Ovary (tissue), 3 donors: ENCODE measurements around the gene OR52K1.

Source experiments
- CTCF ChIP-seq, 3 donors: fragments of 450-650 bp in 2 of 3; fragments of 200-600 bp in 1 of 3; IDR thresholded peaks; one replicate each; pipeline versions ENCODE4 v1.5.1 to v1.8.0; 2016 to 2022; ENCODE audit warnings: antibody characterized with exemption in 3 of 3, mild to moderate bottlenecking in 1 of 3
- POLR2A ChIP-seq: fragments of 450-650 bp; IDR thresholded peaks from one replicate; pipeline ENCODE4 v1.6.1; 2017; ENCODE audit warnings: antibody characterized with exemption, mild to moderate bottlenecking, moderate library complexity
- donor health status: DM: no; HTN: no; CAD: no.

DNA sequence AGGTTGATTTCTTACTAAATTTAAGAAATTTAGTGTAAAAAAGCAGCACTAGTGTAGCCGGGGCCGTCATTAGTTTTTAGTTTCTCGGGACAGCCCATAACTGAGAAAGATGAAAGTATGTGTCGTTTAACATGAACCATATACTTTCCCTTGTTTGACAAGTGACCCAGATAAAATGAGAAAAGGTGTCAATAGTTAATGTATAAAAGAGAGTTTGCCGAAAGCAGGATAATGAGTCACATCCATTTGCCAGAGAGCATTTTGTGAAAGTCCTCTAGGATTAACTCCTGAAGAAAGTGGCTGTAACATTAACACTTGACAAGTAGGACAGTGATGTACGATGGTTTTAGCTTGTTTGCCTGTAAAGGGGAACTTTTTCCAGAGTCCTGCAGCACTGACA lies 13.5 kb downstream of the OR52K1 start:
- TF ChIP-seq CTCF (IDR thresholded peaks at IDR 0.05) (no peak), POLR2A (no peak)
